NOMO-1 (cell line): ENCODE measurements around the gene IKBIP.
"Not testable (repeated sequence)": the region's sequence is repeated elsewhere in the genome, so short reads cannot be mapped to it uniquely, and the experiment has no call there.

Experiments used
- DNase-seq, 2 experiments: peaks; one replicate each; lab custom pipeline; 2025; ENCODE audit not compliant: unreplicated experiment in 2 of 2; lab: John Stamatoyannopoulos, UW

The IKBIP gene

GRCh38 chr12:98638009-98638408 lies 6.6 kb downstream of the IKBIP start:
- no peak for DNase-seq

GRCh38 chr12:98637068-98637467 lies 7.5 kb downstream of the IKBIP start:
- DNase-seq = no peak

- peak in 1 of 2 experiments; percentile 34 for DNase-seq
Observed at GRCh38 chr12:98635657-98636323, 8.8 kb downstream of the IKBIP start.

- peak; percentile 79 to 97 for DNase-seq
Observed at GRCh38 chr12:98618952-98619351, 25.6 kb downstream of the IKBIP start.

GRCh38 chr12:98612696-98613334 lies 31.8 kb downstream of the IKBIP start:
- peak; percentile 74 to 87 for DNase-seq

GRCh38 chr12:98610596-98610995 lies 34.0 kb downstream of the IKBIP start:
- no peak for DNase-seq

- peak; percentile 23 to 68 for DNase-seq
Observed at GRCh38 chr12:98606359-98606988, 38.1 kb downstream of the IKBIP start.

GRCh38 chr12:98601924-98602323 lies 42.7 kb downstream of the IKBIP start:
- no peak for DNase-seq

GRCh38 chr12:98597313-98597712 lies 47.3 kb downstream of the IKBIP start:
- not testable (repeated sequence) for DNase-seq

GRCh38 chr12:98595243-98595988 lies 49.2 kb downstream of the IKBIP start:
- DNase-seq = no peak

- no peak for DNase-seq
Observed at GRCh38 chr12:98594050-98594835, 50.3 kb downstream of the IKBIP start.

GRCh38 chr12:98593351-98594049 lies 51.1 kb downstream of the IKBIP start, which contains the start of gene SLC25A3:
Gene SLC25A3 (plus strand): TSS chr12:98593686. CDS start chr12:98593979, 293 bp downstream.
- peak; percentile 92 to 93 for DNase-seq

GRCh38 chr12:98592825-98593322 lies 51.7 kb downstream of the IKBIP start:
- peak; percentile 26 to 78 for DNase-seq

- DNase-seq = no peak
Observed at GRCh38 chr12:98591209-98591608, 53.4 kb downstream of the IKBIP start.

GRCh38 chr12:98587084-98587483 lies 57.5 kb downstream of the IKBIP start:
- DNase-seq = no peak

GRCh38 chr12:98582093-98582492 lies 62.5 kb downstream of the IKBIP start:
- DNase-seq = no peak

- DNase-seq = no peak
Observed at GRCh38 chr12:98581101-98581500, 63.5 kb downstream of the IKBIP start.

- no peak for DNase-seq
Observed at GRCh38 chr12:98580695-98581094, 63.9 kb downstream of the IKBIP start.

- no peak for DNase-seq
Observed at GRCh38 chr12:98579835-98580234, 64.8 kb downstream of the IKBIP start.

- no peak for DNase-seq
Observed at GRCh38 chr12:98579347-98579746, 65.2 kb downstream of the IKBIP start.
